Measurements from ENCODE around the gene GCHFR.

The GCHFR gene

GRCh38 chr15:40796512-40796911, 32.6 kb downstream of the GCHFR start:
- FAIRE-seq = no peak
- TF ChIP-seq CTCF (IDR thresholded peaks at IDR 0.05; ENCODE audit: insufficient read depth, missing control alignments) = no peak
- DNase-seq (ENCODE audit: insufficient read length, low spot score) = no peak

GRCh38 chr15:40799523-40799922, 35.7 kb downstream of the GCHFR start:
- no peak for TF ChIP-seq CTCF (IDR thresholded peaks at IDR 0.05; ENCODE audit: insufficient read depth, missing control alignments)
- DNase-seq (ENCODE audit: insufficient read length, low spot score) (no peak), FAIRE-seq (no peak)

- DNase-seq (ENCODE audit: insufficient read length, low spot score) = no peak
- no peak for TF ChIP-seq CTCF (IDR thresholded peaks at IDR 0.05; ENCODE audit: insufficient read depth, missing control alignments)
- no peak for FAIRE-seq
Measured at GRCh38 chr15:40803076-40803475, 39.2 kb downstream of the GCHFR start.

GRCh38 chr15:40803688-40804087, 39.8 kb downstream of the GCHFR start:
- DNase-seq (ENCODE audit: insufficient read length, low spot score) (no peak), FAIRE-seq (no peak)
- TF ChIP-seq CTCF (IDR thresholded peaks at IDR 0.05; ENCODE audit: insufficient read depth, missing control alignments) = no peak

- no peak for FAIRE-seq
- DNase-seq (ENCODE audit: insufficient read length, low spot score) = no peak
- TF ChIP-seq CTCF (IDR thresholded peaks at IDR 0.05; ENCODE audit: insufficient read depth, missing control alignments) = no peak
Measured at GRCh38 chr15:40806672-40807027, 42.8 kb downstream of the GCHFR start.

GRCh38 chr15:40807028-40807887, 43.4 kb downstream of the GCHFR start, which contains the start of the genes DNAJC17 and ZFYVE19:
Gene DNAJC17, minus strand, starts transcription at chr15:40807473. Its CDS starts 27 bp downstream, at chr15:40807446.
Gene ZFYVE19, plus strand, starts transcription at chr15:40807089. Its CDS starts 501 bp downstream, at chr15:40807590.
- no peak for TF ChIP-seq CTCF (IDR thresholded peaks at IDR 0.05; ENCODE audit: insufficient read depth, missing control alignments)
- FAIRE-seq = no peak
- DNase-seq (ENCODE audit: insufficient read length, low spot score) = peak; percentile 58

GRCh38 chr15:40807888-40808461, 44.1 kb downstream of the GCHFR start:
- TF ChIP-seq CTCF (IDR thresholded peaks at IDR 0.05; ENCODE audit: insufficient read depth, missing control alignments) = no peak
- FAIRE-seq (no peak), DNase-seq (ENCODE audit: insufficient read length, low spot score) (no peak)

Data from D721Med (cell line).